ENCODE measurements around the gene VPS50.
A peak's percentile ranks its signal among the peaks of the same experiment; 100 is the strongest.

The VPS50 gene, protein sequence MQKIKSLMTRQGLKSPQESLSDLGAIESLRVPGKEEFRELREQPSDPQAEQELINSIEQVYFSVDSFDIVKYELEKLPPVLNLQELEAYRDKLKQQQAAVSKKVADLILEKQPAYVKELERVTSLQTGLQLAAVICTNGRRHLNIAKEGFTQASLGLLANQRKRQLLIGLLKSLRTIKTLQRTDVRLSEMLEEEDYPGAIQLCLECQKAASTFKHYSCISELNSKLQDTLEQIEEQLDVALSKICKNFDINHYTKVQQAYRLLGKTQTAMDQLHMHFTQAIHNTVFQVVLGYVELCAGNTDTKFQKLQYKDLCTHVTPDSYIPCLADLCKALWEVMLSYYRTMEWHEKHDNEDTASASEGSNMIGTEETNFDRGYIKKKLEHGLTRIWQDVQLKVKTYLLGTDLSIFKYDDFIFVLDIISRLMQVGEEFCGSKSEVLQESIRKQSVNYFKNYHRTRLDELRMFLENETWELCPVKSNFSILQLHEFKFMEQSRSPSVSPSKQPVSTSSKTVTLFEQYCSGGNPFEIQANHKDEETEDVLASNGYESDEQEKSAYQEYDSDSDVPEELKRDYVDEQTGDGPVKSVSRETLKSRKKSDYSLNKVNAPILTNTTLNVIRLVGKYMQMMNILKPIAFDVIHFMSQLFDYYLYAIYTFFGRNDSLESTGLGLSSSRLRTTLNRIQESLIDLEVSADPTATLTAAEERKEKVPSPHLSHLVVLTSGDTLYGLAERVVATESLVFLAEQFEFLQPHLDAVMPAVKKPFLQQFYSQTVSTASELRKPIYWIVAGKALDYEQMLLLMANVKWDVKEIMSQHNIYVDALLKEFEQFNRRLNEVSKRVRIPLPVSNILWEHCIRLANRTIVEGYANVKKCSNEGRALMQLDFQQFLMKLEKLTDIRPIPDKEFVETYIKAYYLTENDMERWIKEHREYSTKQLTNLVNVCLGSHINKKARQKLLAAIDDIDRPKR

GRCh38 chr7:93231799-93232672, at the start of gene VPS50:
Gene VPS50 (plus strand): TSS chr7:93232366. CDS start chr7:93232468, 102 bp downstream.
- DNase-seq, result peak; percentile 93

DNA sequence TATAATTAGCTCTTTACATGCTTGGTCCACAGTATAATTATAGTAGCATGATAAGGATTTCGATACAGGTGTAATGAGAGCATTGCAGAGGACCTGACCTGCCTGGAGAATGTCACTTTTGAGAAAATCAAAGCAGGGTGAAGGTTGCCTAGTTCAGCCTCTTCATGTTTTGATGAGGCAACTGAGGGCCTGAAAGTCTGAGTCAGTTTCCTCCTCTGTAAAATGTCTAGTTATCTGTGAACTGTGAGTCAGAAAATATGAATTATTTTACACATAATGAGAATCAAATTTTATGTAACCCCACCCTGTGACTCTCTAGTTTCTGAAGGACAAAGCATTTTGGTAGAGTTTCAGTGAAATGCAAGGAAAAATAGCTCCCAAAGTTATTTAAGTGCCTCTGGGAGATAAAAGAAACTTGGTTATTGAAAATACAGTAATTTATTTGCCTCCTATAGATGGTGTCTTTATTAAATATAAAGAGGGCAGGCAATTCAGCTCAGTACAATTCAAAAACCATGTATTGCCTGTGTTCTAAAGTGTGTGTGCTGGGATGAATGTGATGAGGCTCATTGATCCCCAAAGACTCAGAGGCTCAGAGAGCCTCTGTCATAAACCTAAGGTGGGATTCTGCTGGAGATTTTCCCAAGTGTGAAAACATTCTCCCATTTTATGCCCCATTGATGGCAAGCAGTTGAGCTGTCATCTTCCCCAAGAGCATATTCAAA, 46.7 kb upstream of the VPS50 start:
- DNase-seq, result peak; percentile 21

- no peak for DNase-seq
Measured at GRCh38 chr7:93188870-93189634, 43.1 kb upstream of the VPS50 start.

DNA sequence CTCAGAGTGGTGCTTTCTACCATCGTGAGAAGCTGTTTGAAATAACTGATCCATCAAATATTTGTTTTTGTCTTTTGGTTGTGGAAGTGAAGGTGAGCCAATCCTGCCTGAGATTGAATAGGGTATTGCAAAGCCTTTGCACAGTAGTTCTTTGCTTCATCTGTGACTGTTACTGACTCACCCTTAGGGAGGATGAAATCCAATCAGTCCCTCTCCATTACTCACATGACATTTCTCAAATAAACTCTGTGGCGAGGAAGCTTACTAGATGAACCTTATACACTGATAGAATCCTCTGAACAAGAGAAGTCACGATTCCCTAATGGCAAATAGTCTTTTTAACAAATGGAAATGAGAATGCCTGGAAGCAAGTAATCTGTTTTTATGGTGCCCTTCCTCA, 37.8 kb upstream of the VPS50 start:
- no peak for DNase-seq

DNA sequence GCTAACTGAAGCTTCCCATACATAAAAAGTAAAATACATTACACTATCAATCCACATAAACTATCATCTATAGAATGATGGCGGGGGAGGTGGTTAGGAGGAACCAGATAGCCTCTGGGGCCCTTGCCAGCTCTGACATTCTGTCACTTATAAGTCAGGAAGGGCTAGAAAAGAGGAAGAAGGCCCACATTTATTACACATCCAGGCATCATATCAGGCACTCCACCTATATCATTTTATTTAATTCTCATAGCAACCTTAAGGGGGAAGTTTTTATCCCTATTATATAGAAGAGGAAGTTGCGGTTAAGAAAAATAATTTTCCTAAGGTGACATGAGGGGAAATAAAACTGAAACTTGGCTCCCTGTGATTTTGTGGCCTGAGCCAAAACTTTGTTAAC, 35.8 kb upstream of the VPS50 start:
- DNase-seq, result no peak

DNA sequence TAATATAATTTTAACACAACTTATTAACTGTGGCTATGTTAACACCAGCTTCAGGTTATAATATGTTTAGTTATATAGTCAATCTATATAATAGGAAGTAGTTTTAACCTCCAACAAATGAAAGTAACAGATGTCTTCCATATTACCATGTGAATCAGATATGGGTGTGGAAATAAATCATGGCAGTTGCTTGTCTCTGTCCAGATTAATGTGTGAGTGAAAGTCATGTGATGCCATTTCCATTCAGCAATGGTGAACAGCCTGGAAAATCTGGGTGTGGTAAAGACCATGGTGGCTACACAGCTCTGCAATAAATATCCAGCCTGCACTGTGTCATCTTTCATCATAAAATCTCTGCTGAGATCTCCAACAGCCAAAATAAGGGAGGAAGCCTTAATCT, 33.7 kb upstream of the VPS50 start:
- no peak for DNase-seq

GRCh38 chr7:93202594-93203250, 29.4 kb upstream of the VPS50 start:
- no peak for DNase-seq

DNA sequence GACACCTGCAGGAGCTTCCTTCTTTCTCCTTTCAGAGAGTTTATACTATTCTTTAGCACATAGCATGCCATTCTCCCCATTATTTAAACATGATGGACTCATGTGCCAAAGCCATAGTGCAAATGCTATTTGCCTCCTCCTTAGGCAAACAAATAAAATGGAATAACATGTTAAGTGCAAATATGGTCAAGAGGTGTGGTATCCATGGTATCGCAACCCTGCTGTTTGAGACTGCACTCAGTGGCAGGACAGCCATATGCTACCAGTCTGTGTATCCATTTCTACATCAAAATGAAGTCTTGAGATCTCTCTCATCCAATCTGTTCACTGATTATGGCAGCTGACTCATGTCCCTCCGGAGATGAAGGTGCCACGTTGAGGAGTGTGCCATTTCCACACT, 28.7 kb upstream of the VPS50 start:
- DNase-seq, result no peak

GRCh38 chr7:93205046-93205445, 27.1 kb upstream of the VPS50 start:
- DNase-seq, result no peak

DNA sequence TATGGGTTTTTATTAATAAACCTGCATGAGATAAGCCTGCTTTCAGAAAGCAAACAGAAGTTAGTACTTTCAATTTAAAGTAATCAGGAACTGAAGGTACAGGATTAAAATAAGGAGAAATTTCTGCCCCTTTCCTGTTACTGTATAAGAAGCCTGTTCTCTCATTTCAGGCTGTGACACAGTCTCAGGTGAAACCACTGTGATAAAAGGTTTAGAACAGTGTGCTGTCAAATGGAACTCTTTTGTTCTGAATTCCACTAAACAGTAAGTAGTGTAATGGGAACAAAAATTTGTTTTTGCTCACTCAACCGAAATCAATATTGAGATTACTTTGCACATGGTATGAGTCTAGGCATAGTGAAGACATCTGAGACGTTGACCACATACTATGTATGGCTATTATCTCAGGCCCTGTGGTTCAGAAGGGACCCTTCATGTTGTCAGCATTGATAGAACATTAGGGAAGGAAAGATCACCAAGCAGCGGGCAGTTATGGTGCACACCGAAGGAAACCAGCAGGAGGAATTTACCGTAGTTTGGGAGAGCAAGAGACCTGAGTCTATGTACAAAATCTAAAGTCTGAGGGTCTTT, 20.8 kb upstream of the VPS50 start:
- no peak for DNase-seq

DNA sequence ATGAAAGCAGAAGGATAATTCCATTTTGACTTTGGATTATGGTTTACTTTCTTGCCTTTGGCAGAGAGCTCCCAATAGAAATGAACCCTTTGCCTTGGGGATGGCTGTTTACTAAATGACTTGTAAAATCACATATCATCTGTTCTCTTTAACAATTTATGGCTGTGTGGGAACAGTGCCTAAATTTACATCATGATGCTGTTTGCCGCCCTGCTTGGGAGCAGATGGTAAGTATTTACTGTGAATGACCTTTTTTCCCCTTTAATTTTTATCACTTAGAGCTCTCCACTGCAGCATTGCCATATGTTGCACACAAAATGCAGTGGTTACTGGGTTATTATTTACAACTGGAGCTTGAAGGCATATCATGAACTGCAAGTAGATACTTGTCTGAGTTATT, 19.3 kb upstream of the VPS50 start:
- DNase-seq, result no peak

DNA sequence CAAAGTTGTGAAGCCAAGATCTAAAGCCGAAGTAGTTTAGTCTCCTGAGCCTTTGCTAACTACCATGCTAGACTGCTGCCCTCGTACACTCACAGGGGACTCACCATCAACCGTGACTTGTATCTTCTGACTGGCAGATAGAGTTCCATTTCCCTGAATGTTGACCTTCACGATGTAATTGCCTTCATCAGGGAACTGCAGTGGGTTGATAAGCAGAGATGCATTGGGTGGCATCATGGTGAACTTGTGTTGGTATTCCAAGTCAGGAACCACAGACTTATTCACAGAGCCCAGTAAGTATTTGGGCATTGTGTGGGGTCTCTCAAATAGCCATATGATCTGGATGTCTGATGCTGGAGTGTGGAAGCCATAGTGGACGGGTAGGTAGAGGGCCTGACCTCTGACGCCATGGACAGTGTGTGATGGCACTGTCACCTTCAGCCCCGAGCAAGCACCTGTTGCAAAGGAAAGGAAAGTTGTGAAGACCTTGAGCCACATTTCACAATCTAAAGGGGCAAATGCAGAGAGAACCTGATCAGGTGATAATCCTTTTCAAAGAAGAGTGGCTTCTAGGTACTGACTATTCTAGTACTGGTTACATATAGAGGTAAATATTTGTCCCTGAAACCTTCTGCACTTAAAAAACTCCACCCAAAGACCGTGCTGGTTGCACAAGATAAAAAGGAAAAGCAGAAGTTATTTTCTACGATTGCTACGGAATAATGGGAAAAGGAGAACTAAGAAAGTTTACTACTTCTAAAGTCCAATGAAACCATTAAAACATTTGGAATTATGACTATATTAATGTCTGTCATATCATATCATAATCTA, 13.0 kb upstream of the VPS50 start:
- no peak for DNase-seq

DNA sequence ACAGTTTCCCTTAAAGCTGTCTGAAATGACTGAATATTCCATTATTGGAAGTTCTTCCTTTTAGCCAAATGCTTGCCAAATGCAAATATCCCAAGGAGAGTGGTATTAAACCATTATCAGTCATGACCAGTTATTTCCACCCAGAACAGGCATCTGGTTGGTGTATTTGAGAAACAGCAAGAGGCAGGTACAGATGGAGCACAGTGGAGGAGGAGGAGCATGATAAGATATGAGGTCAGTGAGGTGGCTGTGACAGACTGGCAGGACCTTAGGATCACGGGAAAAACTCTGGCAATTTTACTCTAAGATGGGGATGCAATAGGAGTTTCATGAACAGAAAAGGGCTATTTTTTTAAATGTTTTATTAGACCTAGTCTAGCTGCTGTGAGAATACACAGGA, 12.3 kb upstream of the VPS50 start:
- no peak for DNase-seq

GRCh38 chr7:93226310-93226709, 5.9 kb upstream of the VPS50 start, which contains the start of gene HEPACAM2:
Gene HEPACAM2 (minus strand): TSS chr7:93226469.
- no peak for DNase-seq

DNA sequence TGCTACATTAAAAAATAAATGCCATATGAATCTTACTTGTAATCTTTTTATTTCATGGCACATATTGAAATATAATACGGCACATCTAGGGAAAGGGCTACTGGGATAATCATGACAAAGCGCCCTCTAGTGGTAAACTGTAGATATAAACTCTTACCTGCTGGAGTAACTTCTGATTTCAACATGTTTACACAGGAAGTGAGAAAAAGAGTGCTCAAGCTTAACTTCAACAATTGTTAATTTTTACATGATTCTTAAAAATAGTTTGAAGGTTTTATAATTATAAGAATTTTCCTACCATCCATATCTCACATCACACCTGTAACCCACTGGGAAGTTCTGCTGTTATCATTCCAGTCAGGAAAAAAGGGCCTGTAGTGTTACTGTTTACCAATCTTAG, 3.9 kb upstream of the VPS50 start:
- no peak for DNase-seq

DNA sequence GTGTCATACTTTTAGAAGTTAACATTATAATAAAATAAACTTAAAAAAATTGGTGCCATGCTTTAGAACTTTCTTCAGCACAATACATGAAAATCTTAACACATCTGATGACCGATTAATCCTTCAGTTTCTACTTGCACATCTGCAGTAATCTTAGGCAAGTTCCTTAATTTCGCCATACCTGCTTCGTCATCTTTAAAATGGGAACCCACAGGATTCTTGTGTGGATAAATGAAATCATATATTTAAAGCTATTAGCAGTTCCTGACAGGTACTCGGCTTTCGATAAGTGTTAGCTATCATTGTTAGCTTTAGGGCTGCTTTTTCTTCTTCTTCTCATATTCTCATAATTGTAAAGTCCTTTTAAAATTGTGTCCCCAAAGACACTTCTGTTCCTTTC, 907 bp upstream of the VPS50 start:
- DNase-seq, result no peak

DNA sequence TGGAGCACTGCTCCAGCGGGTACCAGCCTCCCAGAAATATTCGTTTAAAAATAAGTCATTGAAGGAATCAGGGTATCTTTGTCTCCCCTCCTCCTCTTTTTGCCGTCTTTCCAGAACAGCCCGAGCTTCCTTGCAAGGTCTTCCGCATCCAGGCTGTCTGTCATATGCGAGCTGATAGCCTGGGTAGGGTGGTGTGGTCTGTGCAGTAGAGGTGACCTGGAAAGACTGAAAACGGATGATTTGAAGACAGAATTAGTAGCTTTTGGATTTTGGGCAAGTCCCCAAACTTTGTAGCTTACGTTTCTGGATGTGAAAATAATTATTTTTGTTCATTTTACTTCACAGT, 480 bp downstream of the VPS50 start:
- no peak for DNase-seq

GRCh38 chr7:93235541-93235940, 3.4 kb downstream of the VPS50 start:
- DNase-seq, result no peak

GRCh38 chr7:93238131-93238530, 6.0 kb downstream of the VPS50 start:
- DNase-seq, result no peak

- DNase-seq, result no peak
Measured at GRCh38 chr7:93238748-93239147, 6.6 kb downstream of the VPS50 start.
